Kidney glomerular epithelial cell (primary cell): ENCODE measurements around the gene KCTD2.

Source experiments
- DNase-seq: peaks from one replicate; lab custom pipeline; 2025; lab: John Stamatoyannopoulos, UW

Gene KCTD2

DNA sequence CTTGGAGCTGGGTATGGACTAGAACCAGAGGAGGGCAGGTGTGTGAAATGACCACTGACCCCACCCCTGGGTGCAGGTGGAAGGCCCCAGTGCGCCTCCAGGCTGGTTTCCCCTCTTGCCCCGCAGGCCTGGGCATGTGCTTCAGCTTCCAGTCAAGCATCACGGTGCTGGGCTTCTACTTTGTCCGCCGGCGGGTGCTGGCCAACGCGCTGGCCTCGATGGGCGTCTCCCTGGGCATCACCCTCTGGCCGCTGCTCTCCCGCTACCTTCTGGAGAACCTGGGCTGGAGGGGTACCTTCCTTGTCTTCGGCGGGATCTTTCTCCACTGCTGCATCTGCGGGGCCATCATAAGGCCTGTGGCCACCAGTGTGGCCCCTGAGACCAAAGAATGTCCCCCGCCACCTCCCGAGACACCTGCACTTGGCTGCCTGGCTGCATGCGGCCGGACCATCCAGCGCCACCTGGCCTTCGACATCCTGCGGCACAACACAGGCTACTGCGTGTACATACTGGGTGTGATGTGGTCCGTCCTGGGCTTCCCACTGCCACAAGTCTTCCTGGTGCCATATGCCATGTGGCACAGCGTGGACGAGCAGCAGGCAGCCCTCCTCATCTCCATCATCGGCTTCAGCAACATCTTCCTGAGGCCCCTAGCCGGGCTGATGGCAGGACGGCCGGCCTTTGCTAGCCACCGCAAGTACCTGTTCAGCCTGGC is 53.0 kb downstream of the KCTD2 start:
- no peak for DNase-seq

DNA sequence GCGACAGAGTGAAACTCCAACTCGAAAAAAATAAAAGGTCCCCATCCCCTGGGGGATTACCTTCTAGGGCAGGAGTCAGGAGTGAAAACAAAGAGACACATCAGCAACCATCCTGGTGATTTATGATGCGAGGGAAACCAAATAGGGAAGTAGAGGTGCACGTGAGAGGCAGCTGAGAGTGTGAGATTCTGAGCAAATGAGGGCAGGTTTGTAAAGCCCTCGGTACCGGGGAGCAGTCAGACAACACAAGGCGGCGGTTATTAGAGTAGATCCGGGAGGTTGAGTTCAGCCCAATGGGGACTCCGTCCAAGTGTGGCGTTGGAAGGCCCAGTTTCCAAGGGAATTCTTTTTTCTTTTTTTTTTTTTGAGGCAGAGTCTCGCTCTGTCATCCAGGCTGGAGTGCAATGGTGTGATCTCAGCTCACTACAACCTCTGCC is 55.4 kb downstream of the KCTD2 start:
- DNase-seq: no peak

DNA sequence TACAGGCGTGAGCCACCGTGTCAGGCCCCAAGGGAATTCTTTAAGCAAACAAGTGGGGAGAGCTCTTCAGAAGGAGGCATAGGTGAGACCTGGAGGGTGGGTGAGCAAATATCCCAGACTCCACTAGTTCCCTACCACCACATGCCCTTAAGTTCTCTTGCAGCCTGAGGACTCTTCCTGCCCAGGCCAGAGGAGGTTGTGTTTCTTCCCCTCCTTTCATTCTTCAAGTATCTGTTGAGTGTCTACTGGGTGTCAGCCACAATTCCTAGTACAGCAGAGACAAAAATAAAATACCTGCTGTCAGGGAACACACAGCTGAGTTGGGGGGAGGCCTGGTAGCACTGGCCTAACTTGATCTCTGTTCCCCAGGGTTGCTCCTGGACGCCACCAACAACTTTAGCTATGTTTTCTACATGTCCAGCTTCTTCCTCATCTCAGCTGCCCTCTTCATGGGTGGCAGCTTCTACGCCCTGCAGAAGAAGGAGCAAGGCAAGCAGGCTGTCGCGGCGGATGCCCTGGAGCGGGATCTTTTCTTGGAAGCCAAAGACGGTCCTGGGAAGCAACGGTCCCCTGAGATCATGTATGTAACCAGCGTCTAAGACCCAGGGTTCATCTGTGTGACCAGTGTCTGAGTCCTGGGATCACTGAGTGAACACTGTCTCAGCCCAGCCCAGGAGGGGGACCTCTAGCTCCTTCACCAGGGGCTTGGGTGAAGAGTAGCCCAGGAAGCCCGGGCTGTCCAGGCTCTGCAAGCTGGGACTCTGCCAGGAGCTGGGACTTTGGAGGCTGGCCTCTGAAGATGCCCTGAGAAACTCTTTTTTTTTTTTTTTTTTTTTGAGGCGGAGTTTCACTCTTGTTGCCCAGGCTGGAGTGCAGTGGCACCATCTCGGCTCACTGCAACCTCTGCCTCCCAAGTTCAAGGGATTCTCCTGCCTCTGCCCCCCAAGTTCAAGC is 56.9 kb downstream of the KCTD2 start:
- no peak for DNase-seq

DNA sequence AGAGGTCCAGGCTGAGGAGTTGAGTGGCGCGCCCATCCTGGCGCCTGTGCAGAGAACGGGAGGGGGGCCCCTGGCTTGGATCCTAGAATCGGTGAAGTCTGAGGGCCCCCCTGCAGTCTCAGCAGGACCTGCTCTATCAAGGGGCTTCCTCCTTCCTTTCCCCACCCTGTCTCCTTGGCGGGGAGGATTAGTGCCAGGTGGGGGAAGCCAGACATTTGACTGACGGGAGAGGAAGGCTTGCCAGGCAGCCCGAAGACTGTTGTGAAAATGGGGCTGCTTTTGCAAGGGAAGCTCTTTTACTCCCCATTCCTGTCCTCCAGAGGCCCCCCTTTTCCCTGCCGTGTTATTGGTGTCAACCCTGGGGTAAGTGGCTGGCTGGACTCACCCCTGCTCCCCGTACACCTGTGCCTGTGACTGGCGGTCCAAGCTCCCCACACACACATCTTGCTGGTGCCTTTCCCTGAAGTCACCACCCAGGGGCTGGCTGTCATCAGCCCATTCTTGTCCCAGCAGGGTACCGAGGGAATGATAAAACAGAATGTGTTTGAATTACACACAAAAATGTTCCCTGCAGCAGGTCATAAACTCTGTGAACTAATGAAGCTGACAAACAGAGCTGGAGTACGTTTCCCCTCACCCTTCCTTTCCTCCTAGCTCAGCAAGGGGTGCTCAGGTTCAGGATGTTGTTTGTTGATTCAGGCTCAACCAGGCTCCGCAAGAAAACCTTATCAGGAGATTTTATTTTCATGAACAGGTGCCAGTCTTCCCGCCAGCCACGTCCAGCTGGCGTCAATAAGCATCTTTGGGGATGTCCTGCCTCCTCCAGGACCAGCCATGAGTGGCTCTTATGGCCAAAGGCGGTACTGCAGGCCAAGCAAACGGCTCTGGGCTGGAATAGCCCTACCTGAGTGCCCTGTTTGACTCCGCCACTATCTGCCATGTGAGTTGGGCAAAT is 58.4 kb downstream of the KCTD2 start:
- DNase-seq: no peak

DNA sequence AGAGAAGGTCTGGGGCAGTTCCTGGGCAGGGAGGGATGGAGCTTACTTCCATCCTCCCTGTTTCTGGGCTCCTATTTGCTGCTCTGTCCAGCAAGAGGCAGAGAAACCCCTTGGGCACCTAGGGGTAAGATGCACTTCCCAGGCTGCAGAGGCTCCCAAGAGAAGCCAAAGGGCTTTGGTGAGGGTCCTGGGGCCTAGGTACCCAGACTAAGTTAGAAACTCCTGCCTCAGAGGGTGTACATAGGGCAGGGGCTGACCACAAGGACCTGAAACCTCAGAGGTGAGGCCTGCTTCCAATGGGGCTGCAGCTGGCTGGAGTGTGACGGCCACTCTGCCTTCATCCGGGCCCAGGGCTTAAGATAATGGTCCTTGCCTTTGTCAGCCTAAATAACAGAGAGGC is 61.2 kb downstream of the KCTD2 start:
- DNase-seq: no peak

DNA sequence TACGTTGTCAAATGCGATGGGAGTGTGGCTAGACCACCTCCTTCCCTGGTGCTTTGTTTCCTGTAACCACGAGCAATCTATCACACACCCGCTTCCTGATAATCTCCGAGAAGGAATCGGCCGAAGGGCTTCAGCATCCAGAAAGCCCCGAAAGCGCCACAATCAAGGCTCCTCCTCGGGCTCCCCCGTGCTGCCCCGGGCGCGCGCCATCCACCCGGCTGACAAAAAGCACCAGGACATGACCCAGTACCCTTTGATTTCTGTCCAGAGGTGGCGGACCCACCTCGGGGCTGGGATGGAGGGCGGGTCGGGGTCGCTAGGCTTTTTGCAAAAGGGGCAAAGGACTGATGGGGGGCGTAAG is 62.0 kb downstream of the KCTD2 start:
- DNase-seq: no peak

DNA sequence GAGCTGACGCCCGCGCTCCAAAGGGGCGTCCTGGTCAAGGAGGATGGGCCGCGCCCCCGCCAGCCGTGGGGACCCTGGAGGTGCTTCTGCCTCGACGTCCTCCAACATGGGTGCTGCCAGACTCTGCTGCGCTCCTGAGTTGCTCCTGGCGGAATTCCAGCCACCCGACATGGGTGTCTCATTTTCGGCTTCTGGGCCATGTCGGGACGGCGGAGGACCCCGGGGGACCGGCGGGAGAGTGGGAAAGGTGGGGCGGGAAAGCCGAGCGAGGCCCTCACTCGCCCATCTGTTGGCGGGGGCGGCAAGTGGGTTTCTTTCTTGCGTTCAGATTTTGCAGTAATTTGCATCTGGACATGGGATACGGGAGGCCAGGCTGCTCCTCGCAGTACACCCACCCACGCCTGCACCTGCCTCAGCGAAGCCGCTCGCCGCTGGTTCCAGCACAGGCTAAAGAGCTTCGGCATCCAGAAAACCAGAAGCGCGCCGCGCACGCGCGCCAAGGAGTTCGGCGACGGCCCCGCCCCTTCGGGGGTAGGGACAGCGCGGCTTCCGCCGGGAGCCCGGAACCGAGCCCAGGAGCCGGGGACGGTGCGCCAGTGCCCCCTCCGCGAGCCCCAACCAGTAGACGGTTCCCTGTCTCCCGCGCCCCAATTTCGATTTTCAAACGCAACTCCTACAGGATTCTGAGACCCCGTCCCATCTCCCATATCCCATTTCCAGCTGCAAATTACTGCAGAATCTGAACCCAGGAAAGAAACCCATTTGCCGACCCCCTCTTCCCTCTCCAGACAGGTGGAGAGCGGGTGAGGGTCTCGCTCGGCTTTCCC is 62.6 kb downstream of the KCTD2 start, which contains the start of gene ARMC7:
TSS of gene ARMC7 (plus strand) at position 563 of the 827 bp plus-strand sequence. CDS start 320 bp downstream, outside the sequence.
- DNase-seq: peak; percentile 69

DNA sequence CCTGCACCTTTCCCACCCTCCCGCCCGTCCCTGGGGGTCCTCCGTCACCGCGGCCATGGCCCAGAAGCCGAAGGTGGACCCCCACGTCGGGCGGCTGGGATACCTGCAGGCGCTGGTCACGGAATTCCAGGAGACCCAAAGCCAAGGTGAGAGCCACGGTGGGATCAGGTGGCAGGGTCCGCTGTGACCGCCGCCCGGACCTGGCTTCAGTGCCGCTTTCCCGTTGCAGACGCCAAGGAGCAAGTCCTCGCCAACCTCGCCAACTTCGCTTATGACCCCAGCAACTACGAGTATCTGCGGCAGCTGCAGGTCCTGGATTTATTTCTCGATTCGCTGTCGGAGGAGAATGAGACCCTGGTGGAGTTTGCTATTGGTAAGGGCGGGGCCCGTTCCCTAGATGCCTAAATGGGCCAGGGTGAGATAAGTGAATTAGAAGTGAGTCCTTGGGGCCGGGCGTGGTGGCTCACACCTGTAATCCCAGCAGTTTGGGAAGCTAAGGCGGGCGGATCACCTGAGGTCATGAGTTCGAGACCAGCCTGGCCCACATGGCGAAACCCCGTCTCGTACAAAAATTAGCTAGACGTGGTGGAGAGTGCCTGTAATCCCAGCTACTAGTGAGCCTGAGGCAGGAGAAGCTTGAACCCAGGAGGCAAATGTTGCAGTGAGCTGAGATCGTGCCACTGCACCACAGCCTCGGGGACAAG is 63.4 kb downstream of the KCTD2 start:
- no peak for DNase-seq

DNA sequence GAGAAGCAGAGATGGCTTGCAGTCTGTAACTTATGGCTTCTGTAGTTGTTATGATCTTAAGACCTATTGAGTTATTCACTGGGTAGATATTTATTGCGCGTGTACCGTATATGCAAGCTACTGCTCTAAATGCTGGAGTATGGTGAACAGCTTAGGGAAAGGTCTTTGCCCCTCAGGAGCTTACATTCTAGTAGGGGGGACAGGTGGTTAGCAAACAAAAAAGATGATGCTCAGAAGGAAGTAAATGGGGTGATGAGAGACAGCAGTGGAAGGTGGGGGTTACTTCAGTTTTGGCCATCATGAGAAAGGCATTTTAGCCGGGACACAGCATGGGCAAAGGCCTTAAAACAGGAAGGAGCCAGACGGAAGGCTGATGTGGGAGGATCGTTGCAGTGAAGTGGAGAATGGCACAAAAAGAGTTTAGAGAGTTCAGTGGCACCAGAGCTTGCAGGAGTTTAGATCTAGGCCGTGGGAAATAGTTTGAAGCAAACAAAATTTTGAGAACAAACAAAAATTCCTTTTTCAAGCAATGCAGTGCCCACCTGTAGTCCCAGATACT is 64.8 kb downstream of the KCTD2 start:
- no peak for DNase-seq

DNA sequence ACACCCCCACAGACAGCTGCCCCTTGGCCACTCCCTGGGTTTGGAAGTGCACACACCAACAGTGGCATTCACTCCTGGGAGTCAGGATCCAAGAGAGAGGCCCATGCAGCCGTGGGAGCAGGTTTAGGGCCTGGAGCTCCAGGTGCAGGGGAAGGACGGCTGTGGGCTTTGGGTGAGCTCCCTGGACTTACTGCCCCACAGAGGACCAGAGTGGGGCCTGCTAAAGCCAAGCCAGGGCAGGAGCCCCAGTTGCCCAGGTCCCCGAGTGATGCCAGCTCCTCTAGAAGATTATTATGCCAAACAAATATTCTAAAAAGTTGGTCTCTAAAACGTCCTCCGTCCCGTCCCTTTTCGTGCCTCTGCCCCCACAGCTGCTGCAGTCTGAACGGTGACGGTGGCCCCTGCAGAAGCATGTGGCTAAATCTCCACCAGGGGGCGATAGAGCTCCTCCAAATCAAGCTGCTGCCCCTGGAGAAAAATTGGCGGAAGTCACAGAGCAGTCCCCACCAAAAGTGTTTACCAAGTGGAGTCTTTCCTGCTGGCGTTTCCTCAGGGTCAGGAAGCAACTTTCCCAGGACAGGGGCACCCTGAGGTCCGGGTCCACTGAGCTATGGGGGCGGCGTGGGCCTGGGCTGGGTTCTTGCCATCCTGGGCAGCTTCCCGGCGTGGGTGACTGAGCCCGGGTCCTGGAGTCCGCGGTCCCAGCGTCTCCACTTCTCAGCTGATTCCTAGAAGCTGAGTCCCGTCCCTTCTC is 67.0 kb downstream of the KCTD2 start:
- peak; percentile 59 for DNase-seq

DNA sequence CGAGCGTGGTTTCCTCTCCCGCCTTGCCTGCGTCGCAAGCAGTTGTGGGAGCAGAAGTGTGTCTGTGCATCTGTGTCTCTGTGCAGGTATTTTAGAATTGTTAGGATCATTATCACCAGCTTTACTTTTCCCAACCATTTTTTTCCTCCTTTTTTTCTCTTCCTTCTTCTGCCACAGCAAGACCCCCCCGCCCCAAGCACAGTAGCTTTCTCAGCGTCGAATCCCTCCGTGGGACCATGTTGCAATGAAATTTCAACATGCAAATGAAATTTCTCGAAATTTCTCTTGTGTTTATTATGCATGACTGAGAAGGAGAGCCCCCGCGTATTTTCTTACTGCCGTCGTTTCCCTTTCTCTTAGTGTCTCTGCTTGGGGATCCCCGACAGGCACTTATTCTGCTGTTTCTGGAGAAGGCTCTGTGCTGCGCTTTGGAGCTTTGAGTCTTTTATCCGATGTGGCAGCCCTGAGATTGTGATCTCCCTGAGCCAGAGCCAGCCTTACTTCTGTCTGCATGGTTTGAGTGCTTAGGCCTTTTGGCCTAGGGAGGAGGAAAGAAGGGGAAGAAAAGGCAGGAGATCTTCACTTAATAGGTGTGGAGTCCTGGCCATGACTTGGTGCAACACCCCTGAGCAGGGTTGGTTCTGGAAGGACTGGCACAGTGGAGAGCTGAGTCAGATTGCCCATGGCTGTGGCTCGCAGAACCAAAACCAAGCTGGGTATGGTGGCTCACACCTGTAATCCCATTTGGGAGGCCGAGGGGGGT is 67.7 kb downstream of the KCTD2 start:
- no peak for DNase-seq
